Smooth muscle cell (in vitro differentiated cells): ENCODE results near the gene MAP1A. TPM values are rescaled to one million over a fixed set of nuclear protein-coding genes. Genes with fewer than 3 reads are reported as not detected.
A peak's percentile ranks its signal among the peaks of the same experiment; 100 is the strongest.

ENCODE experiments used
- DNase-seq: peaks from one replicate; lab custom pipeline; 2025; ENCODE audit not compliant: unreplicated experiment; lab: John Stamatoyannopoulos, UW
- H2AFZ ChIP-seq: fragments of 200-600 bp; sonication (generic); 2 replicates; pipeline ENCODE4 v1.6.0; 2016; ENCODE audit warnings: antibody characterized with exemption, low read depth, mild to moderate bottlenecking
- H3F3A ChIP-seq: fragments of 200-600 bp; sonication (generic); 2 replicates; pipeline ENCODE4 v1.6.0; 2017; ENCODE audit warnings: antibody characterized with exemption, low read depth
- H3K27ac ChIP-seq: fragments of 200-600 bp; sonication (generic); 2 replicates; pipeline ENCODE4 v1.5.1; 2016; ENCODE audit warnings: low read depth, mild to moderate bottlenecking
- H3K27me3 ChIP-seq: fragments of 200-600 bp; sonication (generic); 2 replicates; pipeline ENCODE4 v1.6.1; 2016; ENCODE audit warnings: low read depth, mild to moderate bottlenecking
- H3K36me3 ChIP-seq: fragments of 200-600 bp; sonication (generic); 2 replicates; pipeline ENCODE4 v1.5.1; 2016; ENCODE audit warnings: low read depth
- H3K4me1 ChIP-seq: fragments of 200-600 bp; sonication (generic); 2 replicates; pipeline ENCODE4 v1.5.1; 2016; ENCODE audit warnings: low read depth
- H3K4me2 ChIP-seq: fragments of 200-600 bp; sonication (generic); 2 replicates; pipeline ENCODE4 v1.6.0; 2016; ENCODE audit warnings: mild to moderate bottlenecking
- H3K4me3 ChIP-seq: fragments of 200-600 bp; sonication (generic); 2 replicates; pipeline ENCODE4 v1.5.1; 2016; ENCODE audit warnings: mild to moderate bottlenecking
- H3K79me2 ChIP-seq: fragments of 200-600 bp; sonication (generic); 2 replicates; pipeline ENCODE4 v1.6.0; 2016; ENCODE audit warnings: low read depth, mild to moderate bottlenecking
- H3K9ac ChIP-seq: fragments of 200-600 bp; sonication (generic); 2 replicates; pipeline ENCODE4 v1.6.0; 2016; ENCODE audit warnings: low read depth
- H3K9me3 ChIP-seq: fragments of 200-600 bp; sonication (generic); replicated peaks from 2 replicates; pipeline ENCODE4 v1.5.1; 2016; ENCODE audit warnings: low read depth
- H4K20me1 ChIP-seq: fragments of 200-600 bp; sonication (generic); 2 replicates; pipeline ENCODE4 v1.6.0; 2016; ENCODE audit warnings: low read depth
- WGBS: methylation state at CpG from one replicate; pipeline ENCODE4 v1.1.7; 2016; ENCODE audit warnings: low lambda C conversion rate; 5-methylcytosine and 5-hydroxymethylcytosine counted together
- polyA plus RNA-seq: library from polyadenylated mRNA; unstranded; fragments of >200 nt; fragmentation: Nextera tagmentation; extraction: Ambion mirVana; gene quantifications from 2 replicates; pipeline ENCODE4 v1.2.1, GENCODE V29; 2016
- total RNA-seq: library from RNA; depleted of rRNA; stranded (reverse); fragments of >200 nt; gene quantifications from 2 replicates; pipeline ENCODE4 v1.2.3, GENCODE V29; 2014
- TF ChIP-seq, protein P1 (sequence below): fragments of 200-600 bp; sonication (generic); IDR thresholded peaks from 2 replicates; pipeline ENCODE4 v1.5.1; 2017; ENCODE audit warnings: borderline replicate concordance, mild to moderate bottlenecking, antibody characterized with exemption; ENCODE audit not compliant: insufficient read depth, poor library complexity, severe bottlenecking

The MAP1A gene
- total and polyA plus RNA-seq, 2 experiments from 2014 or later = 14.6 to 27.1 TPM

DNA sequence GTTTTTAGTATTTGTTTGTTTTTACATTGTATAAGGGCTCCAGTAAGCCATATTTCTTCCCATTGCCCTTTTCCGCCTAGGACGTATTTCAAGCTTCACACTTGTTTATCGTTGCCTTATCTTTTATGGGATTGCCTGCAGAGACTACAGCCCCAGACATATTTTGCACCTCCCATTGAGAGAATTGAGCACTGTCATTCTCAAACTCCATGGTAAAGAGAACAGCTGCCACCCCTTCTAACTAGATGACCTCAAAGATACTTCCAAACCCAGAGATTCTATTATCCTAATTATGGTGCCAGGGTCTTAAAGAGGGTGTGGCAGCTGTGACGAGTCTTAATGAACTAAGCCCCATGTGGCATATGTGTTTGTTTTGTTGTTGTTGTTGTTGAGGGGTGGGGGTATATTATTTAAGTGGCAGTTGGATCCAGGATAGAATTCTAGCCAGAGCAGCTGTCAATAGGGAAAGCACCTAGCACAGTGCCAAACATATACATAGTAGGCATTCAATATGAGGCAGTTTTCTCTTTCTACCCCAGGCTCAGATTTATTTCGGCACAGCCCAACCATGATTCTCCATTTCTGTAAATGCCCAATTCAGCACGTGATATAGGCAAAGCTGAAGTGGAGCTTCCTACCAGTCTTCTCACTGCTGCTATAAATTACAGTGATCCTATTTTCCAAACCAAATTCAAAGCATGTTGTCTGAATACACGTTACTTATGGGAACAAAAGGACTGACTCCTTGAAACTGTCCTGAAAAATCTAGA, 23.5 kb upstream of the MAP1A start:
- no peaks in the 10 kb centered on the region for H3F3A ChIP-seq
- H3K4me3 ChIP-seq = peak overlapping the region; percentile 93
- peak overlapping the region; percentile 95 for H2AFZ ChIP-seq
- peak overlapping the region; percentile 96 for H3K9ac ChIP-seq
- peak overlapping the region; percentile 90 for H3K27ac ChIP-seq
- H3K9me3 ChIP-seq = no peaks in the 10 kb centered on the region
- peaks cover 34% of the 10 kb centered on the region for H3K79me2 ChIP-seq
- no peaks in the 10 kb centered on the region for H3K36me3 ChIP-seq
- H3K27me3 ChIP-seq = no peaks in the 10 kb centered on the region
- peak overlapping the region; percentile 95 for H3K4me2 ChIP-seq
- no peak for DNase-seq
- TF ChIP-seq, protein P1, sequence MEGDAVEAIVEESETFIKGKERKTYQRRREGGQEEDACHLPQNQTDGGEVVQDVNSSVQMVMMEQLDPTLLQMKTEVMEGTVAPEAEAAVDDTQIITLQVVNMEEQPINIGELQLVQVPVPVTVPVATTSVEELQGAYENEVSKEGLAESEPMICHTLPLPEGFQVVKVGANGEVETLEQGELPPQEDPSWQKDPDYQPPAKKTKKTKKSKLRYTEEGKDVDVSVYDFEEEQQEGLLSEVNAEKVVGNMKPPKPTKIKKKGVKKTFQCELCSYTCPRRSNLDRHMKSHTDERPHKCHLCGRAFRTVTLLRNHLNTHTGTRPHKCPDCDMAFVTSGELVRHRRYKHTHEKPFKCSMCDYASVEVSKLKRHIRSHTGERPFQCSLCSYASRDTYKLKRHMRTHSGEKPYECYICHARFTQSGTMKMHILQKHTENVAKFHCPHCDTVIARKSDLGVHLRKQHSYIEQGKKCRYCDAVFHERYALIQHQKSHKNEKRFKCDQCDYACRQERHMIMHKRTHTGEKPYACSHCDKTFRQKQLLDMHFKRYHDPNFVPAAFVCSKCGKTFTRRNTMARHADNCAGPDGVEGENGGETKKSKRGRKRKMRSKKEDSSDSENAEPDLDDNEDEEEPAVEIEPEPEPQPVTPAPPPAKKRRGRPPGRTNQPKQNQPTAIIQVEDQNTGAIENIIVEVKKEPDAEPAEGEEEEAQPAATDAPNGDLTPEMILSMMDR = no peak
- peaks cover 5% of the 10 kb centered on the region for H3K4me1 ChIP-seq
- WGBS = 59% methylated on average over 7 of the region's 7 CpGs
- H4K20me1 ChIP-seq = peaks cover 12% of the 10 kb centered on the region

DNA sequence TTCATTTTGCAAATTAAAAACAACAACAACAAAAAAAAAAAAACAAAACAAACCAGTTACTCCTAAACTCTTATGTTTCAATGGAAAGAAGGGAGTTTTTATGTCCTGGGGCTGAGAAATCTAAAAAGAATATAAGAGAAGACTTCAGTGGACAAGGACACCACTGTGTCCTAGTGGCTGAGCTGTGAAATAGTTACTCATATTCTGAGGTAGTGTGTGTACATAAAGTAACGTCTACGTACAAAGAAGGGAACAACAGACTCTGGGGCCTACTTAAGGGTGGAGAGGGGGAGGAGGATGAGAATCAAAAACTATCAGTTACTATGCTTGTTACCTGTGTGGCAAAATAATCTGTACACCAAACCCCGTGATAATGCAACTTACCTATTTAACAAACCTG, 18.4 kb upstream of the MAP1A start:
- Histone ChIP-seq H3K36me3 (no peaks in the 10 kb centered on the region), H3K27ac (no peak overlapping the region), H3K79me2 (no peaks in the 10 kb centered on the region), H3K4me2 (no peak overlapping the region), H4K20me1 (no peaks in the 10 kb centered on the region), H3K9ac (no peak overlapping the region), H3K4me1 (no peaks in the 10 kb centered on the region), H3F3A (no peaks in the 10 kb centered on the region), H3K9me3 (no peaks in the 10 kb centered on the region), H3K4me3 (no peak overlapping the region), H3K27me3 (no peaks in the 10 kb centered on the region), H2AFZ (no peak overlapping the region)
- WGBS = 73% methylated on average over 3 of the region's 3 CpGs
- no peak for DNase-seq
- TF ChIP-seq, protein P1 = no peak

DNA sequence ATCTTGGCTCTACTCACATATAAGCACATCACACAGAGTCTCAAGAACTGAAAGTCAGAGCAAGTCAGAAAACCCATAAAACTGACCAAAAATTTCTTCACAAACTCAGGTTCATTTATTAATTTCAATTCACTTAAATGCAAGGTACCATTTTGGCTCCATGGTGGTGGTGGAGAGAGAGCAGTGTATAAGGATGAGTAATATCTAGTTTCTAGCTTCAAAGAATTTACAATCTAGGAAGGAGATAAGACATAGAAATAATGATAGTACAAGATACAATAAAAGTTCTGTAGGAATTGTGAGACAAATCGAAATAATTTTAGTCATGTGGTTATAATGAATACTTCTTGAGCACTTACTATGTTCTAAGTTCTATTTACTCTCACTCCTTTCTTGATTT, 17.8 kb upstream of the MAP1A start:
- Histone ChIP-seq H3K4me1 (no peaks in the 10 kb centered on the region), H3K27ac (no peak overlapping the region), H3K4me2 (no peak overlapping the region), H3K9ac (no peak overlapping the region), H4K20me1 (no peaks in the 10 kb centered on the region), H3F3A (no peaks in the 10 kb centered on the region), H2AFZ (no peak overlapping the region), H3K9me3 (no peaks in the 10 kb centered on the region), H3K36me3 (no peaks in the 10 kb centered on the region), H3K4me3 (no peak overlapping the region), H3K27me3 (no peaks in the 10 kb centered on the region), H3K79me2 (no peaks in the 10 kb centered on the region)
- no peak for DNase-seq
- TF ChIP-seq, protein P1 = no peak
- WGBS = 85% methylated on average over 1 of the region's 1 CpG

DNA sequence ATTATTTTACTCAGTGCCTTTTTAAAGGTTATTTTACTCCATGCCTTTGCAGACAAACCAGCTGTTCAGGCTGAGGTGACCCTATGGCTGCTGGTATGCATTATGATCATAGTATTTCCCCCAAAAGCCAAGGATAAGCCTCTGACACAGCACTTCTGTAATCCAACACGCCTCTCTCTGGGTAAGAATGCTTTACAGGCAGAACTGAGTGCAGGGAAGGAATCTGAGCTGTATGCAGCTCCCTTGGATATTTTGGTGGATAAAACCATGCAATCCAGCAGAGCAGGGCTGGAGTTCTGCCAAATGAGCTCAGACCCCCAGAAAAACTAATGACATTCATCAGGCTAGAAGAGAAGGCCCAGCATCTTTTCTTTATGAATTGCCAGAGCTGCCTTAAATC, 11.7 kb upstream of the MAP1A start:
- Histone ChIP-seq H3K79me2 (no peaks in the 10 kb centered on the region), H3K27ac (peak overlapping the region; percentile 37), H2AFZ (no peak overlapping the region), H4K20me1 (no peaks in the 10 kb centered on the region), H3K4me2 (peak overlapping the region; percentile 62), H3K4me1 (peaks cover 8% of the 10 kb centered on the region), H3K9ac (no peak overlapping the region), H3K4me3 (no peak overlapping the region), H3K9me3 (no peaks in the 10 kb centered on the region), H3K36me3 (no peaks in the 10 kb centered on the region), H3F3A (peaks cover 15% of the 10 kb centered on the region), H3K27me3 (no peaks in the 10 kb centered on the region)
- TF ChIP-seq, protein P1 = no peak
- WGBS = 17% methylated on average over 1 of the region's 1 CpG
- no peak for DNase-seq
